ENCODE measurements around the gene SNX9.

Gene SNX9

DNA sequence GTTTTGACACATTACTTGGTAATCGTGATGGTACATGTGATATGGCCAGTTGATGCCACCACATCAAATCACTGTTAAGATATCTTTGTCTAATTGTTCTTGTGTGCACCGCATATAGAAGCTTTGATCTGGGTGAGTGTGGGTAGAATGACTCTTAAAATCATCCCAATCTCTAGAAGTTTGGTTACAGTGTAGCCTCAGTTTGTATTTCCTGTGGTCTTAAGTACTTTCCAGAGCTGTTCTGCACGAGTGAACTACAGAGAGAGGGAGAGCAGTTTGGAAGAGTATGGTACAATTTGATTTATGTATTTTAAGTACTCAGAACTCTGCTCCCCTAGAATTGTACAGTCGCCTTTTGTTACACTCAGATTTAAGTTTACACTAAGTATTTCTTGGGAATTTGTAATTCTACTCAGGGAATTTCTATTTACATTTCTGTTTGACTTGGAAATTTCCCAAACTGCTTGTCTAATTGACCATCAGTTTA, 37.5 kb downstream of the SNX9 start:
- peak; percentile 17 for DNase-seq

DNA sequence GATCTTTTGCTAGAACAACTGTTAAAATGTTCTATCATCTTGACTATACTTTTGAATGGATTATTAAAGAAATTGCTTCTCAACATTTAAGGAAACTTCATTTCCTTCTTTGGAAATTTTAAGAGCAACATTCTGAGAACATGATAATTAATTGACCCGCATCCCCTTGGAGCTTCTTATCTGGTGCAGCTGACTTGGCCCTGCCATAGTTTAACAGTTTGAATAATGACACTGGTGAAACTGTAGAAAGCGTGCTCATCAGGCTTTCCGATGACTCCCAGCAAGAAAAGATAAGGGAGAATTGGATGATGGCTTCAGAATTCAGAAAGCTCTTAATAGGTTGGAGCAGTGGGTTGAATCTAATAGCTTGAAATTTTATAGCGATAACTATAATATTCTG, 38.1 kb downstream of the SNX9 start:
- DNase-seq, result no peak

GRCh38 chr6:157861814-157862213, 38.8 kb downstream of the SNX9 start:
- peak; percentile 25 for DNase-seq

DNA sequence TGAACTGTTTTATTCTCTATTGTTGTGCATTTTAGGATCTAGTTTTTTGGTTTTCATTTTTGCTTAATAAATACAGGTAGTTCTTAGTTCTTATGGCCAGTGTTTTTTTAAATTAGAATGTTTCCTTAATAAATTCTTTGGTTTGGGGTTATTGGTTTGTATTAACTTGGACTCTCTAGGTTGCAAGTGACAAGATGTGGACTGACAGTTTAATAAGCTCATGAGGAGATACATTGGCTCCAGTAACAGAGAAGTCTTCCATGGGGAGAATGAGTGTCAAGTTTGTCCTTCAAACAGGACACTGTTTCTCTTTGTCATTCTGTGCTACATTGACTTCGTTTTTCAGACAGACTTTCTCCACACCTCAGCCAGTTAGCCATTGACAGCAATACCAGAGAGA, 39.7 kb downstream of the SNX9 start:
- DNase-seq, result no peak

DNA sequence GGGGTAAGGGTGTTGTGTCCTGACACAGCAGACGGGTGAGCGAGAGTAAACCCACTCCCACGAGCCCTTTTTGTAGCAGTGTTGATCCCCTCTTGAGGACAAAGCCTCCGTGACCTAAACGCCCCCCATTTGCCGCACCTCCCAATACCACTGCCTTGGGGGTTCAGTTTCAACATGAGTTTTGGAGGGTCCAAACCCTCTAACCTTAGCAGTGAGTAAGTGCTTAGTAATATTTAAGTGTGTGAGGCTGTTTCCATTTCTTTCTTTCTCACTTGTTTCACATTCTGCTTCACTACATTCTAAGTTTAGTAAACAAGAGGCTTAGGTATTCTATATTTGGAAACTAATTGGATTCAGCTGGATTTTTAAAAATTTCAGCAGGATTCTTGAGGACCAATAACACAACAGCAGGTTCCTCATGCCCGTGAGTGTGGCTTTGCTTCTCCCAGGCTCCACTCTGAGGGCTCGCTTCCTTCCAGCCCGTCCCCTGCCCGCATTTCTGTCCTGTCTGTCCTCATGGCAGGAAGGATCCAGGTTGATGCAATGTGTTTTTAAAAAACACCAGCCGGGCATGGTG, 41.2 kb downstream of the SNX9 start:
- DNase-seq, result peak; percentile 20

GRCh38 chr6:157865249-157865648, 42.2 kb downstream of the SNX9 start:
- no peak for DNase-seq

DNA sequence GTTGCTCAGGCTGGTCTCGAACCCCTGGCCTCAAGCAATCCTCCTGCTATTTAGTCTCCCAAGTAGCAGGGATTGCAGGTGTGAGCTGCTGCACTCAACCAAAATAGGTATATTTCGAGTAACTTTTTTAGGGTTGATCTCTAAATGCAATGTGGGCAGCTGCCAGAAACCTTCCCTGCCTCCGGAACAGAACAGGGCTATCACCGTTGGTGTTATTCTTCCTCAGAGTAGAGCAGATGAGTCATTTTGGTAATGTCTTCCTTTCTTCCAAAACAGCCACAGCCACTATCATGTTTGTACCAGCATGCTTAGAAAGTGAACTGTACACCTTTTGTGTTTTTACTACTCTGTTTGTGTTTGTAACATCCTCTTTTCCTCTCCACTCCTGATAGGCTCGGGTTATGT, 44.1 kb downstream of the SNX9 start:
- DNase-seq, result peak; percentile 53

DNA sequence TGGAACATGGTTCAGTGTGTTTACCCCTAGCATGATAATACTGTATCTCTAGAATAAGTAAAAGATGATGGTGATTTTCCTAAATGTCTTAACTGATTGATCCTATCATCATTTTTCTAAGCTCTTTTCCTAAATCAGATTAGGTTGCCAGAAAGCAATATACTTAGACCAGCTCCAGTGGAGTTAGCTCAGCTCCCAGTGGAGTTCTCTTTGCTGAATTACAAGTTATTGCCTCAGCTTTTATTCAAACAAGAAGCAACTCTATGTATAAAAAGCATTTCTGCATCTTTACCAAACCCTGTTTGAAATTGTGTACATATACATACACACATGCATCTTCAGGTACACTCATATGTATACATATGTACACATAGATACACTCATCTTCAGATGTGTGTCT, 44.9 kb downstream of the SNX9 start:
- DNase-seq, result peak; percentile 50

DNA sequence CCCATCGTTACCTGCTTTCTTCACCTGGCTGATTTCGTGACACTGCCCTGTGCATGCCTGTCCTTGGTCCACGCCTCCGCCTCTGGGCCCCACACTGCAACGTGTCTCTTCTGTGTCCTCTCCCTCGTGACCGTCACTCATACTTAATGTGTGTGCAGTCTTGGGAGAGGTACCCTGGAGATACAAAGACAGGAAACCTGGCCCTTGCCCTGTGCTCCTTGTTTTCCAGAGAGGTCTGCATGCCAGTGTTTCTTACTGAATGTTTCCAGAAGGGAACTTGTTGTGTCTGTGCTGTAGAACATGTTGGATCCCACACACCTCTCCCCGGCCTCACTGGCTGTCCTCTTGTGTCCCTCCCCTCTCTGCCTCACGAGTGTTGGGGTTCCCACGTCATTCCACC, 45.8 kb downstream of the SNX9 start:
- DNase-seq, result no peak

DNA sequence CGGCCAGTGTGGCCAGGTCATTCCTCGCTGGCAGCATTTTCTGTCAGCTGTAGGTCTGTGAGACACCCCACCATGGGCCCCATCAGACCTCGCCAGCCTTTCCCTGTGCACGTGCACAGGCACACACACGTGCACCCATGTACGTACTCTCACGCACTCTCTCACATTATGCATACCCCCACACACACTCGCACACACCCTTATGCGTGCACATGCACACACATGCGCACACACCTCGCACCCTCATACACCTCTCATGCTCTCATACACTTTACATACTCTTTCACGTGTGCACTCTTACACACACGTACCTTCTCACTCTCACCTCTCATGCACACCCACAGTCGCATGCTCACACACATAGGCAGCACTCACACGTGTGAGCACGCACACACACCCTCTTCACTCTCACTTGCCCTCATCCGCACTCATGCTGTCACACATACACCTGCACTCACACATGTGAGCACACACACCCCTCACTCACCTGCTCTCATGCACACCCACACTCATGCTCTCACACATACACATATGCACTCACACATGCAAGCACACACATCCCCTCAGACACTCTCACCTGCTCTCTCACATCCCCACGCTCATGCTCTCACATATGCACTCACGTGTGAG, 46.7 kb downstream of the SNX9 start:
- no peak for DNase-seq

- DNase-seq, result peak; percentile 68
Measured at GRCh38 chr6:157873735-157874344, 50.8 kb downstream of the SNX9 start.

DNA sequence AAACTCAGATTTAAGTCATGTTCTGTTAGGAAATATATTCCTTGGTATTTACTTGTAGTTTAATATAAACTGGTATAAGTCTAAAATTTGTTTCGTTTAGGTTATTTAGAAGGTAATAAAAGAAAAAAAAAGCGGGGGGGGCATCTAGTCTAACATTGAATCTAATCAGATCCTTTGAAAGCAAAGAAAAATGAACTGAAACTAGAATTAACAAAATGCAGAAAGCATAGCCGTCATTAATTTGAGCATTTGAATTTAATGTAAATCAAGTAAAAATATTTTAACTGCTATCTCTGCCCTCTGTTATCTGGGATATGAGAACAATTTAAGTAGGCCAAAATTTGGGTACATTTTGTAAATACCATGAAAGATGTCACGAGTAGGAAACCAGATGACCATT, 54.1 kb downstream of the SNX9 start:
- DNase-seq, result no peak

- no peak for DNase-seq
Measured at GRCh38 chr6:157877573-157878438, 54.8 kb downstream of the SNX9 start.

GRCh38 chr6:157879034-157879872, 56.2 kb downstream of the SNX9 start:
- DNase-seq, result no peak

DNA sequence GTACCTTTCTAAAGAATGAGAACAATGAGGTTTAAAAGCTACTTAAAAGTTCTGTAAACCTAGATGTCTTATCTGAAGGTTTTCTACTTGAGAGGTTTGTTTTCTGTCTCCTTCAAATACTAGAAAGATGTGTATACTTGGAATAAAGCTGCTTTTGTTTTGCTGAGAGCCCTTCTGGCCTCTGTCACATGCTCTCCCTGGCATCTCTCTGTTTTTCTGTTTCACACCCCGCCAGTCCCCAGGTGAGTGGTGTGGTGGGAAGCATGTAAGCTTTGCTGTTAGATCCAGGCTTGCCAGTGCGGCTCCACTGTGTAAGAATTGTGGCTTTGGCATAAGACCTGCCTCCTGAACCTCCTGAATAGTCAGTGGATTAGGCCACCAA, 56.8 kb downstream of the SNX9 start:
- no peak for DNase-seq

DNA sequence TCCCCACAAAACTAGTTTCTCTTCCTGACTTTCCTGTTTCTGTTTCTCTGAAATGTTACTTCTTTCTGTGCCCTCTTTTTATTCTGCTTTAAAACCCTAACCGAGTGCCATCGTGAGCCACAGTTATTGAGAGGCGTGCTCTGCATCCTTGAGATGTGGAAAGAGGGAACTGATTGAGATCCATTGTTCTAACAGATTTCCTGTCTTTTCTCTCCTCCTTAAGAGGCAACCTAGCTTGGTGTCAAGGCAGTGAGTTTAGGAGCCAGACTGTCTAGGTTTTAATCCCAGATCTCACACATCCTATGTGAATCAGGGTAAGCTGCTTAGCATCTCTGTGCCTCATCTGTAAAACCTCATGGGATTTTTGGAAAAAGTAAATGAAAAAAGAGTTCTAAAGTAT, 57.5 kb downstream of the SNX9 start:
- no peak for DNase-seq

- DNase-seq, result no peak
Measured at GRCh38 chr6:157881342-157881741, 58.3 kb downstream of the SNX9 start.

- DNase-seq, result no peak
Measured at GRCh38 chr6:157884756-157885155, 61.7 kb downstream of the SNX9 start.

- DNase-seq, result no peak
Measured at GRCh38 chr6:157885211-157885788, 62.3 kb downstream of the SNX9 start.

- no peak for DNase-seq
Measured at GRCh38 chr6:157885876-157886275, 62.8 kb downstream of the SNX9 start.

GRCh38 chr6:157887892-157888291, 64.8 kb downstream of the SNX9 start:
- no peak for DNase-seq
